ENCODE measurements around the gene B4GALT4.
A peak's percentile ranks its signal among the peaks of the same experiment; 100 is the strongest.
"Not testable (repeated sequence)": the region's sequence is repeated elsewhere in the genome, so short reads cannot be mapped to it uniquely, and the experiment has no call there.

The B4GALT4 gene

DNA sequence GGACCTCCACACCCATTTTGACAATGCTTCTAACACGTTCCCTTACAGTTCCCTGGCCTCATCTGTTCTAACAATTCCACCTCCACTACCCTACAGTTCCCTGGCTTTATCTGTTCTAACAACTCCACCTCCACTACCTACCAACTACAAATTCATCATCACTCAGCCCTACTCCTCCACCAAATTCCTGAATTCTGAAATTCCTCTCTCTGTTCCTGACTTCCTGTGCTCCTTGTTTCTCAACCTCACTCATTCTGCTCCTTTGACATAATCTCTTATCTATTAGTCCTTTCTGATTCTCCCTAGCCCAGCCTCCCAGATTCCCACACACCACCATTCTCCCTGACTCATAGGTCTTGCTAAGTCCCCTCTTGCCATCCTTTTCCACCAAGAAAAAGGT, 44.8 kb downstream of the B4GALT4 start:
- no peak overlapping the region for H3K27ac Mint-ChIP-seq
- peaks cover 3% of the 10 kb centered on the region for H3K27me3 Mint-ChIP-seq
- no peaks in the 10 kb centered on the region for H3K36me3 Mint-ChIP-seq (ENCODE audit: low read depth)
- no peak for DNase-seq
- H3K4me1 Mint-ChIP-seq (ENCODE audit: low read depth) = no peaks in the 10 kb centered on the region
- H3K9me3 Mint-ChIP-seq = no peaks in the 10 kb centered on the region
- H3K4me3 Mint-ChIP-seq = no peak overlapping the region

DNA sequence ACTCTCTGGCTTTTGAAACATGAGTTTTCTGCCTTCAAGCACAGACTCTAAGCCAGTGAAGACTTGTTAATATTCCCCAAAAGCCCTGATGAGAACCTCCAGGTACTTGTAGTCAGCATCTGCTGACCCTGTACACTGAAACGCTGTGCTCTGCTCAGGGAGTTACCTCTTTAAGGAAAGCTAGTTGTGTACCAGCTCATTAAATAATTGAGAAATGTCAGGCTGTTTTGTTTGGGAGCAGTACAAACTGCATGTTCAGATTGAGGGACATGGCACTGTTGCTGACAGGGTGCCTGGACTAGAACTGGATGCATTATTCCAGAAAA, 45.6 kb downstream of the B4GALT4 start:
- H3K9me3 Mint-ChIP-seq = no peaks in the 10 kb centered on the region
- H3K4me1 Mint-ChIP-seq (ENCODE audit: low read depth) = no peaks in the 10 kb centered on the region
- DNase-seq = no peak
- peaks cover 3% of the 10 kb centered on the region for H3K27me3 Mint-ChIP-seq
- no peak overlapping the region for H3K4me3 Mint-ChIP-seq
- no peaks in the 10 kb centered on the region for H3K36me3 Mint-ChIP-seq (ENCODE audit: low read depth)
- no peak overlapping the region for H3K27ac Mint-ChIP-seq

DNA sequence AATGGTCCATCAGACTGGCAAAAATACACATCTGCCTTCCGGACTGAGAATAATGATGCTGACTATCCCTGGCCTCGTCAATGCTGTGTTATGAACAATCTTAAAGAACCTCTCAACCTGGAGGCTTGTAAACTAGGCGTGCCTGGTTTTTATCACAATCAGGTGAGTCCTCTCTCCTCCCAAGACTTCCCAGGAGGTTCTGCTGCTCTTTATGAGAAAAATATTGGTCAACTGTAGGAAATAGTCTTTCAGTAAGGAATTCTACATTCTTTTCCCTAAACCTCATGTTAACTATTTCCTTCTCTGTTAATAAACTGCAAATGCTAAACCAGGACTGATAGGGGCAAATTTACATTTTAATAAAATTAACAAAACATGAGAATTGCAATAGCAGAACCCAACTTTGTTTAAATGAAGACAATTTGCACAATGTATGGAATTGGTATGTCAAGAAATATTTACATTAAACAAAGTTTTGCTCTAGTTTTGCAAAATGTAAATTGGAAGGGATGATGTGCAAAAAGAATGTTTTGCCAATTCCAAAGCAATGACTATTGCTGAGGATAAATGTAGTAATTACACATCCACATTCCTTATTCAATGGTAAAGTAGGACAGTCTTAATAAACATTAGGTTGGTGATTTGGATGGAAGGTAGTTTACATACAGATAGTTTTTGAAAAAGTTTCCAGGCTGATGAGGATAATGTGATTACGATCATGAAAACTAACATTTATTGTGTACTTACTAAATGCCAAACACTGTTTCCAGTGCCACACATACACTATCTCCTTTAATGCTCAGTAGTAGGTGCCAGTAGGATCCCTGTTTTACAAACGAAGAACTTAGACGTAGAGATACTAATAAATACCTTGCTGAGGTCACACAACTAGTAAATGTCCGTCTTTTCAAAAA, 46.2 kb downstream of the B4GALT4 start:
- Mint-ChIP-seq H3K27me3 (peaks cover 3% of the 10 kb centered on the region), H3K4me3 (no peak overlapping the region), H3K4me1 (ENCODE audit: low read depth) (no peaks in the 10 kb centered on the region), H3K27ac (no peak overlapping the region), H3K36me3 (ENCODE audit: low read depth) (no peaks in the 10 kb centered on the region), H3K9me3 (no peaks in the 10 kb centered on the region)
- no peak for DNase-seq

DNA sequence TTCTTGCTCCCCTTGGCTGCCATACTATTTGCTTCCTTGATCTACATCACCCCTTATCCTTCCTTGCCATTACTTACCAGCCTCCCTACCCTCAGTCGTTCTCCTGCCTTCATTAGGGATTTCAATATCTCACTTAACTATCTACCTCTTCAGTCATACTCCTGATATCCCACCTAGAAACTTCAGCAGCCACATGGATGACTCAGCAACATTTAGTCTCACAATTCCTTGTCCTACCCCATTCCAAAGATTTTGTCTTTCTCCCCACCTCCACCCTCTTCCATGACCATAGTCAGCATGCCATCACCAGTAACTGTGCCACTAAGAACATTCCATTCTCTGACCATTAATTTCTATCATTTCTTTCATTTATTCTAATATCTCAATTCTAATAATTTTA, 48.9 kb downstream of the B4GALT4 start:
- Mint-ChIP-seq H3K4me1 (ENCODE audit: low read depth) (no peaks in the 10 kb centered on the region), H3K27me3 (peaks cover 3% of the 10 kb centered on the region), H3K27ac (no peak overlapping the region), H3K9me3 (no peaks in the 10 kb centered on the region), H3K36me3 (ENCODE audit: low read depth) (no peaks in the 10 kb centered on the region), H3K4me3 (no peak overlapping the region)
- DNase-seq = no peak

- Mint-ChIP-seq H3K27ac (no peak overlapping the region), H3K4me3 (no peak overlapping the region), H3K9me3 (no peaks in the 10 kb centered on the region), H3K4me1 (ENCODE audit: low read depth) (peaks cover 11% of the 10 kb centered on the region), H3K27me3 (no peaks in the 10 kb centered on the region), H3K36me3 (ENCODE audit: low read depth) (no peaks in the 10 kb centered on the region)
- no peak for DNase-seq
These were observed 53.4 kb downstream of the B4GALT4 start for GRCh38 chr3:119187266-119187665.

DNA sequence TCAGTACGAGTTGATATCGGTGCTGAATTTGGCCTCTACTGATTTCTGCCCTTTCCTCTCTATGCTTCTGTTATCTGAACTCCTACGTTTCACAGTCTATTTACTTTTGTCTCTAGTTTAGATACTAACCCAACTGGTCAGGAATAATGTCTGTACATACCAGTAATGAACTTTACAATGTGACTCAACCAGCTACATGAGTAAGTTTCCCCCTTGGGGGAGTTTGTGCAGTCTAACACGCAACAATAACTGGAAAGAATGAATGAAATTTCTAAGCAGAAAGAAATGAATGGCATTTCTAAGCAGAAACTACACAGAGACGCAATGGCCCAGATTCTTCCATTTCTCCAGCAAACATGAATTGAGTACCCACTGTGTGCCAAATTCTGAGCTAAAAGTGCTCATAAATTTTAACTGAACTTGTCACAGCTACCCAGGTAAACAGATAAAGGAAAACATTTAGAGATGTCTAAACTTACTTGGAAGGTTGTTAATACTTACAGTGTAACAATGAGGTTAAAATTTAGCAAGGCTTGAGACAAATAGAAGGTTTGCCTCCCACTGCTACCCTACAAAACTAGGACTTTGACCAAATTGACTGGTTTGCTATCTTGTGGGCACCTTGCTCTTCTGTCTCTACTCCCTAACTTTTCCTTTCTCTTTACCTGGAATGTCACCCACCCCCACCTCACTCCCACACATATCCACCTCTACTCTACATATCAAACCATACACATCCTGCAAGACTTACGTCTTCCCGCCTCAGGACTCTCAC, 55.7 kb downstream of the B4GALT4 start:
- no peaks in the 10 kb centered on the region for H3K36me3 Mint-ChIP-seq (ENCODE audit: low read depth)
- peaks cover 11% of the 10 kb centered on the region for H3K4me1 Mint-ChIP-seq (ENCODE audit: low read depth)
- no peak for DNase-seq
- H3K27me3 Mint-ChIP-seq = no peaks in the 10 kb centered on the region
- H3K4me3 Mint-ChIP-seq = no peak overlapping the region
- H3K9me3 Mint-ChIP-seq = no peaks in the 10 kb centered on the region
- peak overlapping the region; percentile 27 for H3K27ac Mint-ChIP-seq

DNA sequence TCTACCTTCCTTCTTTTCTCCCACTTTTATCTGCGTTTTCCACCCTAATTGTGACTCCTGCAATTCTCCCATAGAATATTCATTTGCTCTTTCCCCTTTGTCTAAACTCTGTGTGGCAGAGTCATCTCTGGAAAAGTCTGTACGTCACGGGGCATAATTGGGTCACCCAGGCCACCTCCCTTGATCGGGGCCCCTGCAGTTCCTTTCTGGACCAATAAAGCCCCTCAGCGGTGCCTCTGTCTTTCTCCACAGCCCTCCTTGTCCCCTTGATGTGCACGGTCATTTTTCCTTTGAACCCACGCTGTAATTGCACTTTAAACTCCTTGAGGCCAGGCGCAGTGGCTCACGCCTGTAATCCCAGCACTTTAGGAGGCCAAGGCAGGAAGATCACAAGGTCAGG, 56.6 kb downstream of the B4GALT4 start:
- Mint-ChIP-seq H3K27me3 (no peaks in the 10 kb centered on the region), H3K4me3 (no peak overlapping the region), H3K27ac (no peak overlapping the region), H3K36me3 (ENCODE audit: low read depth) (no peaks in the 10 kb centered on the region), H3K4me1 (ENCODE audit: low read depth) (peaks cover 11% of the 10 kb centered on the region), H3K9me3 (no peaks in the 10 kb centered on the region)
- DNase-seq = no peak

DNA sequence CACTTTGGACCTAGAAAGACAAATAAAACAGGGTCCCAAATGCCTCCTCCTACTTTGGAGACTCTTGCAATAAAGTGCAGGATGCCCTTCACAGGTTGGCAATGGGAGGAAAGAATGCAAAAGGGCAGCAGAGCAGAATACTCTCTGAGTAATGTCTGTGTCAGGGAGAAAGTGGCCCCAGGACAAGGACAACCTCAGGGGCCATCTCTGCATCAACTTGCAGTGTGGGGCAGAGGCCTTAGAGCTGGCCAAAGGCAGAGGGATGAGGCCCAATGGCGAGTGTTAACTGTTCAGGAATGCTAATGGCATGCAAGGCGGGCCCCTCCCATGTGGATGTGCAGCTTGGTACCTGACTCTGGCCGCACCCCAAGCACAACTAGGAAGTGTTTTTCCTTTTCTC, 58.9 kb downstream of the B4GALT4 start:
- peaks cover 11% of the 10 kb centered on the region for H3K4me1 Mint-ChIP-seq (ENCODE audit: low read depth)
- no peak overlapping the region for H3K27ac Mint-ChIP-seq
- H3K36me3 Mint-ChIP-seq (ENCODE audit: low read depth) = no peaks in the 10 kb centered on the region
- H3K9me3 Mint-ChIP-seq = no peaks in the 10 kb centered on the region
- H3K4me3 Mint-ChIP-seq = no peak overlapping the region
- H3K27me3 Mint-ChIP-seq = peaks cover 9% of the 10 kb centered on the region
- DNase-seq = no peak

GRCh38 chr3:119177321-119177720, 63.4 kb downstream of the B4GALT4 start:
- H3K4me3 Mint-ChIP-seq = no peak overlapping the region
- peaks cover 9% of the 10 kb centered on the region for H3K27me3 Mint-ChIP-seq
- H3K9me3 Mint-ChIP-seq = no peaks in the 10 kb centered on the region
- no peak overlapping the region for H3K27ac Mint-ChIP-seq
- H3K36me3 Mint-ChIP-seq (ENCODE audit: low read depth) = no peaks in the 10 kb centered on the region
- no peaks in the 10 kb centered on the region for H3K4me1 Mint-ChIP-seq (ENCODE audit: low read depth)
- no peak for DNase-seq

- Mint-ChIP-seq H3K4me3 (no peak overlapping the region), H3K27ac (no peak overlapping the region)
- DNase-seq = no peak
These were observed 63.9 kb downstream of the B4GALT4 start for GRCh38 chr3:119176778-119177177.

GRCh38 chr3:119175872-119176756, 64.6 kb downstream of the B4GALT4 start:
- H3K4me1 Mint-ChIP-seq (ENCODE audit: low read depth) = no peaks in the 10 kb centered on the region
- peaks cover 9% of the 10 kb centered on the region for H3K27me3 Mint-ChIP-seq
- no peaks in the 10 kb centered on the region for H3K36me3 Mint-ChIP-seq (ENCODE audit: low read depth)
- H3K4me3 Mint-ChIP-seq = no peak overlapping the region
- H3K9me3 Mint-ChIP-seq = no peaks in the 10 kb centered on the region
- no peak for DNase-seq
- H3K27ac Mint-ChIP-seq = no peak overlapping the region

More at GRCh38 chr3:119176778-119177177, 63.9 kb downstream of the B4GALT4 start:
- Mint-ChIP-seq H3K4me1 (ENCODE audit: low read depth) (no peaks in the 10 kb centered on the region), H3K36me3 (ENCODE audit: low read depth) (no peaks in the 10 kb centered on the region), H3K27me3 (peaks cover 9% of the 10 kb centered on the region), H3K9me3 (no peaks in the 10 kb centered on the region)

GRCh38 chr3:119173325-119173724, 67.4 kb downstream of the B4GALT4 start, which contains the start of gene UPK1B:
Gene UPK1B, plus strand, starts transcription at chr3:119173598. Its CDS starts 13,144 bp downstream, at chr3:119186742.
- DNase-seq = no peak
- no peak within 1 kb of the TSS for H3K27ac Mint-ChIP-seq
- no peaks in the 10 kb centered on the region for H3K4me1 Mint-ChIP-seq (ENCODE audit: low read depth)
- H3K9me3 Mint-ChIP-seq = no peaks in the 10 kb centered on the region
- peaks cover 6% of the 10 kb centered on the region for H3K27me3 Mint-ChIP-seq
- H3K36me3 Mint-ChIP-seq (ENCODE audit: low read depth) = no peaks in the 10 kb centered on the region
- no peak within 1 kb of the TSS for H3K4me3 Mint-ChIP-seq

DNA sequence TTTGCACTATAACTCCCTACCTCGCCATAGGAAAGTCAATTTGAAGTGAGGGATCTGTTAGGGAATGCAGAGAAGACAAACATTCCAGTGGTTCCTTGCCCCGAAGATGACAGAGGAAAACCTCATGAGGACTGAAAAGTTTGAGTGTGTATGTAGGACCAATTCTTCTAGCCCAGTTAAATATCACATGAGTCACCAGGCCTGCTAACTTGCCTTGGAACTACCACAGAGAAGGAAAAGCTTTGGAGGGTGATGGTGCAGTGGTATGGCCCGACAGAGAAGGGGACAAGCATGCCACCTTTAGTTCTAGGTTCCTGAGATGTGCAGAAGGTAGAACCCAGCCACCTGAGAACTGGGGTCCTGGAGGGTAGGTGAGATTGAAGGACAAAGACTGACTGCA, 69.9 kb downstream of the B4GALT4 start:
- no peaks in the 10 kb centered on the region for H3K36me3 Mint-ChIP-seq (ENCODE audit: low read depth)
- H3K27ac Mint-ChIP-seq = no peak overlapping the region
- H3K4me3 Mint-ChIP-seq = no peak overlapping the region
- H3K27me3 Mint-ChIP-seq = no peaks in the 10 kb centered on the region
- H3K9me3 Mint-ChIP-seq = no peaks in the 10 kb centered on the region
- DNase-seq = no peak
- H3K4me1 Mint-ChIP-seq (ENCODE audit: low read depth) = no peaks in the 10 kb centered on the region

DNA sequence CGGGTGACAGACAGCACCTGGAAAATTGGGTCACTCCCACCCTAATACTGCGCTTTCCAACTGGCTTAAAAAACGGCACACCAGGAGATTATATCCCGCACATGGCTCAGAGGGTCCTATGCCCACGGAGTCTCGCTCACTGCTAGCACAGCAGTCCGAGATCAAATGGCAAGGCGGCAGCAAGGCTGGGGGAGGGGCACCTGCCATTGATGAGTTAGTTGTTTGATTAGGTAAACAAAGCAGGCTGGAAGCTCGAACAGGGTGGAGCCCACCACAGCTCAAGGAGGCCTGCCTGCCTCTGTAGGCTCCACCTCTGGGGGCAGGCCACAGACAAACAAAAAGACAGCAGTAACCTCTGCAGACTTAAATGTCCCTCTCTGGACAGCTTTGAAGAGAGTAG, 75.9 kb downstream of the B4GALT4 start:
- not testable (repeated sequence) for H3K36me3 Mint-ChIP-seq (ENCODE audit: low read depth); H3K4me3 Mint-ChIP-seq; H3K27ac Mint-ChIP-seq; H3K9me3 Mint-ChIP-seq; DNase-seq; H3K4me1 Mint-ChIP-seq (ENCODE audit: low read depth)
- H3K27me3 Mint-ChIP-seq = peaks cover 11% of the 10 kb centered on the region

Measured in activated T-cell treated with anti-CD3 and anti-CD28 coated beads, Interleukin-2, amount 50 U/mL, for 24 hours (primary cell).